Colon (tissue), 2 donors: ENCODE data around the gene SPDL1.

ENCODE experiments used
- FAIRE-seq: peaks from 2 replicates; lab custom pipeline; 2012; peaks lifted over from hg19 to GRCh38; lab: Jason Lieb, UNC
- donor health status: control.
- donor health status: control.

The SPDL1 gene

DNA sequence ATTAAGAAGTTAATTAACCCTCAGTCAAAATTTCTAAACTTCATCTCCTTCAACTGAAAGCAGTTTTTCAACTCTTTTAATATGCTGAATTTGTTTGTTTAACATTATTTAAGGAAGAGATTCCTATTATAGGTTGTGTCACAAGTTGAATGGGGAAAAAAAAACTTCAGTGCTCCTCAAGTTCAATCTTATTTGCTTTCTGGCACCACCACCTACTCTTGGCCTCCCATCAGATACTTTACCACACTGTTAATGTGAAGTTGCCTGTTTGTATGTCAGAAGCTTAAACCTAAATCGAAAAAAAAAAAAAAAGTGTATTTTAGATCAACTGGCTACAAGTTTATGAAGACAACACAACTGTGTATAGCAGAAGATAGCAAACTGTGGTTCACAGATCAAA lies 49.4 kb downstream of the SPDL1 start:
- no peak for FAIRE-seq

DNA sequence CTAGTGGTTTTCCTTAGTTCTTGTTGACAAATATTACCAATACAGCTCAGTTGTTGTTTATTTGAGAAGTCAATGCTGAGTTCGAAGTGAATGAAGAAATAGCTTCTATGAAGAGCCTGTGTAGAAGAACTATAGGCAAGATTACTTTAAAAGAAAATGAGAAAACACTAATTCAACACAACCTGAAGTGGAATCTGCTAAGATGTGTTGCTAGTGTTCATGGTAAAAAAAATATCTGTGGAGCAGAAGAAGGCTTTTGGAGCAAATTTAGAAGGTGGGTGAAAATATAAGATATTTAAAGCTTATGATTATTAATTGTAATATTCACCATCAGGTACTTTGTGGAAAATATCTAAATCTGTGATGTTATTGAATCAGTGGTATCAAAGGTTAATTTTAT lies 51.0 kb downstream of the SPDL1 start:
- no peak for FAIRE-seq

- no peak for FAIRE-seq
Measured at GRCh38 chr5:169635936-169636335, 52.4 kb downstream of the SPDL1 start.

GRCh38 chr5:169636477-169637084 lies 53.0 kb downstream of the SPDL1 start:
- FAIRE-seq = no peak

DNA sequence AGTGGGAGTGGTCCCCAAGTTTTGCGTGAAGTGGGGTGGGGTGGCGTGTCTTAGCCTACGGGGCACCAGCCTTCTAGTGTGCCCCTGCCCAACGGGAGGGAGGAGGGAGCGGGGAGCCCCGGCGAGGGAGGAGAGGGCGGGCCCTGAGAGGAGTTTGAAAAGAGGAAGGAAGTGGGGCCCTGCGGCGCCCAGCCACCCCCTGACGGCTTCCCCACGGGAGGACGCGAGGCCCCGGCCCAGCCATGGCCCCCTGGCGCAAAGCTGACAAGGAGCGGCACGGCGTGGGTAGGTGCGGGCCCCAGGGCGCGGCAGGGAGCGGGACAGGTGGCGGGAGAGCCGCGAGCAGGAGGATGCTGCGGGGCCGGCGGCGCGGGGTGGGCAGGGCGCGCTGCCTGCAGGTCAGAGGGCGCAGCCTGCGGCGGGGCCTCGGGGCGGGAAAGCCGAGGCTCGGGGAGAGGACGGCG lies 53.5 kb downstream of the SPDL1 start, which contains the start of gene DOCK2:
DOCK2 (plus strand) TSS at position 191 of the 464 bp plus-strand sequence; CDS start at position 243, 52 bp downstream.
- FAIRE-seq = no peak

DNA sequence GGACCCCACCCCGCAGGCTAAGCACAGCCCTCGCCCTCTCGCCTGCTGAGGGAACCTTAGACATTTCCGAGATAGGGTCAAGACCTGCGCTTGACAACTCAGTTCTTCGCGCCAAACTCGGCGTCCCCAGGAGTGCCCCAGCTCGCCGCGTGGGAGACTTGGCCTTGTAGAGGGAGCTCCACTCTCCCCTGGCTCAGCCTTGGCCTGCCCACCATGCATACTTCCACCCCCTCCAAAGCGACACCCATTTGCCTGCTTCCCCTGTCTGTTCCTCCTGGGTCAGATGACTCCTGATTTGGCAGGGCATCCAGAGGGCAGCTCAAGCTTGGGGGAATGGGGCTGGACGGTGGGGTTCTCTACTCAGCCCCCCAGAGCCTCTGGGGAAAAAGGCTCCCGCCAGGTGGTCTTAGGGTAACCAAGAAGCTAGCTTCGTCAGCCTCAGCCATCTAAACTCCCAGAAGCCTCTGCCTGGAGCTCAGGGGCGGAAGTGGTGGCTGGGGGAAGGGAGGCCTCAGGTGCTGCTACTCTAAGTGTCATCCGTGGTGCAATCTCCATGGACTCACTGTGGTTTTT lies 54.1 kb downstream of the SPDL1 start:
- FAIRE-seq = no peak

GRCh38 chr5:169641253-169641652 lies 57.7 kb downstream of the SPDL1 start:
- FAIRE-seq = no peak

- FAIRE-seq = no peak
Measured at GRCh38 chr5:169646856-169647255, 63.3 kb downstream of the SPDL1 start.

GRCh38 chr5:169647566-169647965 lies 64.0 kb downstream of the SPDL1 start:
- no peak for FAIRE-seq

GRCh38 chr5:169648725-169649310 lies 65.2 kb downstream of the SPDL1 start:
- no peak for FAIRE-seq

GRCh38 chr5:169649486-169649885 lies 65.9 kb downstream of the SPDL1 start:
- no peak for FAIRE-seq

DNA sequence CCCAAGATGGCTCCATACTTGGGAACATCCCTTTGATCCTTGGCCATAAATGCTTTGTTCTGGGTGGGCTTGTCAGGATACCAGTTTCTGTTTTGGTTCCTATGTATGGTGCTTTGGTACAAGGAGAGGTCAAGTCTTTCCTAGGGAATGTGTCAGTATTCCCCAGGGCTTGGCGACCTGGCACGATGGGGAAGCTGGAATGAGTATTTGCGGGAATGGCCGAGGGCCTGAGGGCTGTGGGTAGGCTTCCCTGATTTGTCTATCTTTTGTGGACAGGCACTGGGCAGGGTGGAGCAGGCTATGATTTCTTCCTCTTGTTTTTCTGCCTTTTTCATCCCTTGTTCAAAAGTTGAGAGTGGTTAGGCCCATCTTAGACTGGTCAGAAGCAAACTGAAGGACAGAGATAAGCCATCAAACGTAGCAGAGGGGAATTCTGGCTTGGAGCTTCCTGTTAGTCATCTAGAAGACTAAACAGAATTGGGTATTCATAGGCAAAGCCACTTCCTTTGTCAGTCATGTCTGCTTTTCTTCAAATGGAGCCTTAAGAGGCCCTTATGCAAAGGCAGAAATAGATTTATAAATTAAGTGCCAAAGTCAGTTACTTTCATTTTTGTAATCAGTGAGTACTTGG lies 67.2 kb downstream of the SPDL1 start:
- FAIRE-seq = no peak

- FAIRE-seq = no peak
Measured at GRCh38 chr5:169651526-169651925, 68.0 kb downstream of the SPDL1 start.

DNA sequence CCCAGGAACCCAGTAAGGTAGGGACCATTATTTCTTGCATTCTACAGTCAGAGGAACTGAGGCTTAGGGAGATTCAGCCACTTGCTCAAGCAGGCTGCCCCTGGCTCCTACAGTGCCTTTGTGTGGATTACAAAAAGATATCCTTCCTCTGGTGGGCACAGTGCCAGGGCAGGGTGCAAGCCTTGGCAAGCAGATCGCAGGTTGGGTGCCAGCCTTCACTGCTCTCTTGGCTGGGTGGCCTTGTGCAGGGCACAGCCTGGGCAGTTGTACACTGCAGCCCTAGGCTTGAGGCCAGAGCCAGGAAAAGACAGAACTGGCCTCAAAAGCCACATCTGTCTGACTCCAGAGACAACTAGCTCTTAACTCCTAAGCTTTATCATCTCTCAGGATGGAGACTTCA lies 68.5 kb downstream of the SPDL1 start:
- FAIRE-seq = no peak

- no peak for FAIRE-seq
Measured at GRCh38 chr5:169653091-169653490, 69.5 kb downstream of the SPDL1 start.
